Neural cell (in vitro differentiated cells): ENCODE data around the gene CBX8. TPM values are rescaled to one million over a fixed set of nuclear protein-coding genes. Genes with fewer than 3 reads are reported as not detected.
A peak's percentile ranks its signal among the peaks of the same experiment; 100 is the strongest.

Experiments used
- H2AFZ ChIP-seq: fragments of 200-600, 300-800 bp; sonication (generic), shearing (Covaris generic); 2 replicates; pipeline ENCODE4 v1.6.0; 2014; ENCODE audit warnings: low read depth, mild to moderate bottlenecking, antibody characterized with exemption, low read length, moderate library complexity
- H3F3A ChIP-seq: fragments of 200-600 bp; shearing (Covaris generic); 2 replicates; pipeline ENCODE4 v1.6.1; 2016; ENCODE audit warnings: mild to moderate bottlenecking, moderate library complexity, mixed read lengths, antibody characterized with exemption, low read length; ENCODE audit not compliant: insufficient read depth, poor library complexity, severe bottlenecking
- H3K27ac ChIP-seq: fragments of 200-600, 300-800 bp; sonication (generic), shearing (Covaris generic); 2 replicates; pipeline ENCODE4 v1.5.1; 2014; ENCODE audit warnings: mild to moderate bottlenecking, low read length, moderate library complexity
- H3K27me3 ChIP-seq: fragments of 300-800, 200-600 bp; sonication (generic), shearing (Covaris generic); 2 replicates; pipeline ENCODE4 v1.6.0; 2014; ENCODE audit warnings: mild to moderate bottlenecking, low read depth, low read length, moderate library complexity; ENCODE audit not compliant: insufficient read depth
- H3K36me3 ChIP-seq: fragments of 300-800, 200-600 bp; sonication (generic), shearing (Covaris generic); 2 replicates; pipeline ENCODE4 v1.5.1; 2014; ENCODE audit warnings: mild to moderate bottlenecking, antibody characterized with exemption, low read length, moderate library complexity; ENCODE audit not compliant: insufficient read depth
- H3K4me2 ChIP-seq: fragments of 300-800, 200-600 bp; sonication (generic), shearing (Covaris generic); 2 replicates; pipeline ENCODE4 v1.6.0; 2014; ENCODE audit warnings: mild to moderate bottlenecking, low read length
- H3K4me3 ChIP-seq: fragments of 300-800, 200-600 bp; sonication (generic), shearing (Covaris generic); 2 replicates; pipeline ENCODE4 v1.5.1; 2014; ENCODE audit warnings: mild to moderate bottlenecking, low read length, moderate library complexity
- H3K79me2 ChIP-seq: fragments of 200-600 bp; shearing (Covaris generic); replicated peaks from 2 replicates; pipeline ENCODE4 v1.6.0; 2014; ENCODE audit warnings: mild to moderate bottlenecking, low read length, moderate library complexity; ENCODE audit not compliant: insufficient read depth
- H3K9ac ChIP-seq: fragments of 300-800, 200-600 bp; sonication (generic), shearing (Covaris generic); 2 replicates; pipeline ENCODE4 v1.6.1; 2016; ENCODE audit warnings: mild to moderate bottlenecking, low read length, mixed read lengths
- H3K9me2 ChIP-seq: fragments of 200-600 bp; shearing (Covaris generic); 2 replicates; pipeline ENCODE4 v1.6.1; 2016; ENCODE audit warnings: mild to moderate bottlenecking, low read length, mixed read lengths; ENCODE audit not compliant: insufficient read depth
- H3K9me3 ChIP-seq: fragments of 200-600, 300-800 bp; sonication (generic), shearing (Covaris generic); 2 replicates; pipeline ENCODE4 v1.6.1; 2016; ENCODE audit warnings: mild to moderate bottlenecking, mixed run types, low read length, moderate library complexity, mixed read lengths
- H4K20me1 ChIP-seq: fragments of 200-600 bp; shearing (Covaris generic); 2 replicates; pipeline ENCODE4 v1.6.1; 2016; ENCODE audit warnings: mild to moderate bottlenecking, mixed run types; ENCODE audit not compliant: insufficient read depth
- CTCF ChIP-seq: fragments of 450-650 bp; IDR thresholded peaks from 2 replicates; pipeline ENCODE4 v1.5.1; 2014; ENCODE audit warnings: antibody characterized with exemption, mild to moderate bottlenecking, moderate library complexity; ENCODE audit not compliant: poor library complexity, severe bottlenecking
- EP300 ChIP-seq: fragments of 450-650 bp; conservative IDR thresholded peaks from 2 replicates; pipeline ENCODE4 v1.6.1; 2014; ENCODE audit warnings: antibody characterized with exemption, mild to moderate bottlenecking, moderate library complexity; ENCODE audit not compliant: poor library complexity, severe bottlenecking
- EZH2 ChIP-seq: fragments of 200-600, 300-800 bp; shearing (Covaris generic), sonication (generic); IDR thresholded peaks from 2 replicates; pipeline ENCODE4 v1.6.1; 2014; ENCODE audit warnings: antibody characterized with exemption, low read length, borderline replicate concordance, mild to moderate bottlenecking; ENCODE audit not compliant: insufficient read depth, poor library complexity, severe bottlenecking
- MXI1 ChIP-seq: fragments of 450-650 bp; conservative IDR thresholded peaks from 2 replicates; pipeline ENCODE4 v1.6.1; 2014; ENCODE audit warnings: antibody characterized with exemption, mild to moderate bottlenecking; ENCODE audit not compliant: poor library complexity, severe bottlenecking
- POLR2AphosphoS5 ChIP-seq: IDR thresholded peaks from 2 replicates; pipeline ENCODE4 v1.6.1; 2012
- RAD21 ChIP-seq: fragments of 450-650 bp; conservative IDR thresholded peaks from 2 replicates; pipeline ENCODE4 v1.6.1; 2014; ENCODE audit warnings: antibody characterized with exemption, mild to moderate bottlenecking, moderate library complexity
- REST ChIP-seq: IDR thresholded peaks from 2 replicates; pipeline ENCODE4 v1.6.1; 2012; ENCODE audit warnings: borderline replicate concordance
- SMC3 ChIP-seq: fragments of 450-650 bp; conservative IDR thresholded peaks from 2 replicates; pipeline ENCODE4 v1.6.1; 2014; ENCODE audit warnings: antibody characterized with exemption, mild to moderate bottlenecking, moderate library complexity; ENCODE audit not compliant: poor library complexity
- TAF1 ChIP-seq: IDR thresholded peaks from 2 replicates; pipeline ENCODE4 v1.6.1; 2012; ENCODE audit warnings: low read depth
- polyA plus RNA-seq: library from polyadenylated mRNA; depleted of rRNA; stranded (reverse); fragments of >200 nt; gene quantifications from 2 replicates; pipeline ENCODE4 v1.2.3, GENCODE V29; 2014

The CBX8 gene
- polyA plus RNA-seq, 1 donor from 2014 or later: 15.4 TPM

GRCh38 chr17:79799174-79799537 is 2.3 kb upstream of the CBX8 start:
- Histone ChIP-seq H3K36me3 (no peaks in the 10 kb centered on the region), H3K27ac (no peak overlapping the region), H3K4me2 (no peak overlapping the region), H3K79me2 (peaks cover 19% of the 10 kb centered on the region), H3F3A (no peaks in the 10 kb centered on the region), H4K20me1 (peaks cover 5% of the 10 kb centered on the region), H3K9ac (no peak overlapping the region), H3K4me3 (no peak overlapping the region), H2AFZ (no peak overlapping the region), H3K9me2 (no peaks in the 10 kb centered on the region), H3K9me3 (no peaks in the 10 kb centered on the region), H3K27me3 (peaks cover 68% of the 10 kb centered on the region)
- TF ChIP-seq EZH2 (no peak), CTCF (no peak), REST (no peak), EP300 (no peak), MXI1 (no peak), POLR2AphosphoS5 (no peak), SMC3 (no peak), TAF1 (no peak), RAD21 (no peak)

GRCh38 chr17:79798299-79799173 is 1.7 kb upstream of the CBX8 start:
- TF ChIP-seq TAF1: no peak
- TF ChIP-seq EZH2: peak; percentile 65
- TF ChIP-seq POLR2AphosphoS5: peak; percentile 59
- no peak for TF ChIP-seq MXI1
- no peak for TF ChIP-seq EP300
- no peak for TF ChIP-seq RAD21
- Histone ChIP-seq H3F3A (no peaks in the 10 kb centered on the region), H3K4me2 (no peak overlapping the region), H3K79me2 (peaks cover 25% of the 10 kb centered on the region), H3K9me3 (no peaks in the 10 kb centered on the region), H3K27ac (peak overlapping the region; percentile 70), H4K20me1 (peaks cover 11% of the 10 kb centered on the region), H3K27me3 (peaks cover 68% of the 10 kb centered on the region), H3K36me3 (no peaks in the 10 kb centered on the region), H3K9ac (peak overlapping the region; percentile 84), H3K9me2 (no peaks in the 10 kb centered on the region), H3K4me3 (peak overlapping the region; percentile 87), H2AFZ (no peak overlapping the region)
